ENCODE results near the gene PRAF2.

DNA sequence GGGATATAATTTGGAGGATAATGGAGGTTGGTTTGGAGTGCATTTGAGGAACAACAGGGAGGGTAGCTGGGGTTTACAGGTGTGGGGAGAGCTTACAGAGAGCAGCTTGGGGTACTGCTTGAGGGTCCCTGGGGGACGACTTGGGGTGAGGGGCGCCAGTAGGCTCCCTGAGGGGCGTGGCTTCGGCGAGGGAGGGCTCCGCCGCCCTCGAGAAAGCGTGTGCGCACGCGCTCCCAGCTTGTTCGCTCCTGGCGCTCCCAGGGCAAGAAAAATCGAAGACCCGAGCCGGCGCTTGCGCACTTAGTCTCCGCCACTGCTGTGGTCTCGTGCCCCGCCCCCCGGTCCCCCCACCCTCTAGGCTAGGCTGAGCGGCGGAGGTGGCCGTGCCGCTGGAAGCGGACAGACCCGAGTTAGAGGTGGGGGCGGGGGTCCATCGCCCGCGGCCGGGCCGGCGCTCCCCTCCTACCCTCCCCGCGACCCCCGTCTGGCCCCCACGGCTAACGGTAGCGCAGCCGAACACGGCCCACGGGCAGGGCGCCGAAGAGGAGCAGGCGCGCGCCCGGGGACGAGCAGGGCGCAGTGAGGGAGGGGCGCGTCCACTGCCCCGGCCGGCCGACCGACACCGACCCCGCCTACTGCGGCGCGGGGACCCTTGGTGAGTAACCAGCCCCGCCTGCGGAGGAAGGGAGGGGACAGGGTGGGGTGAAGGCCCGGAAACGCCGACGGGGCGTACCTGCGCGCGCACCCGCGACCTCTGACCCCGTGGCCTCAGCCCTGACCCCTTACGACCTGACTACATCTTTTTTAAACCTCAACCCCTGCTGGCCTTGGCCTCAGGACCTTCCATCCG, 20.4 kb downstream of the PRAF2 start:
- TF ChIP-seq POLR2AphosphoS5 (IDR thresholded peaks at IDR 0.05; ENCODE audit: borderline replicate concordance, low read depth, low read length) (no peak), EZH2 (IDR thresholded peaks at IDR 0.05) (no peak)
